Fibroblast of the conjunctiva (primary cell): ENCODE data around the gene SLC5A10.
"Not testable (repeated sequence)": the region's sequence is repeated elsewhere in the genome, so short reads cannot be mapped to it uniquely, and the experiment has no call there.

ENCODE experiments used
- DNase-seq: peaks from one replicate; pipeline ENCODE4 v3.0.0-alpha.2; 2010; ENCODE audit warnings: low read depth

SLC5A10 gene

GRCh38 chr17:19046782-19047375 is 94.9 kb downstream of the SLC5A10 start, which contains the start of gene GRAP:
Gene GRAP (minus strand): TSS chr17:19046957. CDS start chr17:19046926, 31 bp downstream.
- DNase-seq = not testable (repeated sequence)

DNA sequence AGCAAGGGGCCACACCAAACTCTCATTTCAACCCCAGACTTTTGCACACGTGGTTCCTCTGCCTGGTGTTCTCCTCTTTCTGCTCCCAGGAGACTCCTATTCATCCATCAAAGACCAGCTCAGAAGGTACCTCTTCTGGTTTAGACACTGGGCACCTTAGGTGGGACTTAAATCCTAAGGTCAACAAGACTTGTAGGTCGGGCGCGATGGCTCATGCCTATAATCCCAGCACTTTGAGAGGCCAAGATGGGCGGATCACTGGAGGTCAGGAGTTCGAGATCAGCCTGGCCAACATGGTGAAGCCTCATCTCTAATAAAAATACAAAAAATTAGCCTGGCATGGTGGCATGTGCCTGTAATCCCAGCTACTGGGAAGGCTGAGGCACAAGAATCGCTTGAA is 95.5 kb downstream of the SLC5A10 start:
- not testable (repeated sequence) for DNase-seq

- DNase-seq = not testable (repeated sequence)
Measured at GRCh38 chr17:19048826-19049225, 96.9 kb downstream of the SLC5A10 start.

- not testable (repeated sequence) for DNase-seq
Measured at GRCh38 chr17:19055447-19055846, 103.5 kb downstream of the SLC5A10 start.

DNA sequence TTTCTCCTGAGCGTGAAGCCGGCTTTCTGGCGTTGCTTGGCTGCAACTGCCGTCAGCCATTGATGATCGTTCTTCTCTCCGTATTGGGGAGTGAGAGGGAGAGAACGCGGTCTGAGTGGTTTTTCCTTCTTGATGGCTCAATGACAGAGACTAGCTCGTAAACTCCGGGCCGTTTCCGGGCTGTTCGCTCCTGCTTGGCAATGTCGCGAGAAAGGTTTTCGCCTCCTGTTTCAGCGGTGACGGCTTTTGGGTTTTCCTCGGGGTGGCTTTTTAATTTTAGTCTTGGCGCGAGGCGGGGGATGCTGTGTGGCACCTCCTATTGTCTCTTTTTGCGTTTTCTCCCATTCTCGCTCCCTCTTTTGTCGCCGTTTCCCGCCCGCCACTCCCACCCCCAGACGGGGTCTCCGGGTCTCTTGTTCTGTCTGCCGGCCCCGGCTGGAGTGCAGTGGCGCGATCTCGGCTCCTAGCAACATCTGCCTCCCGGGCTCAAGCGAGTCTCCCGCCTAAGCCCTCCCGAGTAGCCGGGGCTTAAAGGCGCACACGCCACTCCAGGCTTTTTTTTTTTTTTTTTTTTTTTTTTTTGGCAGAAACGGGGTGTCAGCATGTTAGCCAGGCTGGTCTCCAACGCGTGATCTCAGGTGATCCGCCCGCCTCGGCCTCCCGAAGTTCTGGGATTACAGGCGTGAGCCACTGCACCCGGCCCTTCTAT is 110.2 kb downstream of the SLC5A10 start:
- not testable (repeated sequence) for DNase-seq

DNA sequence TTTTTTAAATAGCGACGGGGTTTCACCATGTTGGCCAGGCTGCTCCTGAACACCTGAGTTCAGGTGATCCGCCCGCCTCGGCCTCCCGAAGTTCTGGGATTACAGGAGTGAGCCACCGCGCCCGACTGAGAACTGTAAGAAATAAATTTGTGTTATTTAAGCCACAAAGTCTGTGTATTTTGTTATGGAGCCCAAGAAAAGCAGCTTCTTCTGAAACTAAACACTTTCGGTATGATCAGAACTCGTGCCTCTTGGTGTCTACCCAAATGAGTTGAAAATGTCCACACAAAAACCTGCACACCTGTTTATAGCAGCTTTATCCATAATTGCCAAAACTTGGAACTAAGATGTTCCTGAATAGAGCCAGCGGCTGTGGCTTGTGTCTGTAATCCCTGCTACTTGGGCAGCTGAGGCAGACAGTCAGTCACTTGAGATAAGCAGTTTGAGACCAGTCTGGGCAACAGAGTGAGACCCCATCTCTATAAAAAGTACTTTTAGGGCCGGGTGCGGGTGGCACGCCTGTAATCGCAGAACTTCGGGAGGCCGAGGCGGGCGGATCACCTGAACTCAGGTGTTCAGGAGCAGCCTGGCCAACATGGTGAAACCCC is 110.9 kb downstream of the SLC5A10 start:
- not testable (repeated sequence) for DNase-seq

- DNase-seq = not testable (repeated sequence)
Measured at GRCh38 chr17:19063326-19063956, 111.5 kb downstream of the SLC5A10 start.

DNA sequence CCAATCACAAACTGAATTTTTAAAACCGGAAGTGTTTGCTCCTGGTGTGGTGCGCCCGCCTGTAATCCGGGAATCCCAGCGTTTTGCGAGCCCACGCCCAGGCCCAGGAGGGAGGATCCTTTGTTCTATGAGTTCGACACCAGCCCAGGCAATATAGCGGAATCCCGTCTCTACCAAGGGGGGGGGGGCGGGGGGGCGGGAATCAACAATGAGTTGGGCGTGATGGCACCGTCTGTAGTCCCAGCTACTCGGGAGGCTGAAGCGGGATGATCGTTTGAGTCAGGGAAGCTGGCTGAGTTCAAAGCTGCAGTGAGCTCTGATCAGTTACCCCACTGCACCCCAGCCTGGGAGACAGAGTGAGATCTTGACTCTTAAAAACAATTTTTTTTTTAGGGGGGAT is 112.4 kb downstream of the SLC5A10 start:
- DNase-seq = not testable (repeated sequence)

DNA sequence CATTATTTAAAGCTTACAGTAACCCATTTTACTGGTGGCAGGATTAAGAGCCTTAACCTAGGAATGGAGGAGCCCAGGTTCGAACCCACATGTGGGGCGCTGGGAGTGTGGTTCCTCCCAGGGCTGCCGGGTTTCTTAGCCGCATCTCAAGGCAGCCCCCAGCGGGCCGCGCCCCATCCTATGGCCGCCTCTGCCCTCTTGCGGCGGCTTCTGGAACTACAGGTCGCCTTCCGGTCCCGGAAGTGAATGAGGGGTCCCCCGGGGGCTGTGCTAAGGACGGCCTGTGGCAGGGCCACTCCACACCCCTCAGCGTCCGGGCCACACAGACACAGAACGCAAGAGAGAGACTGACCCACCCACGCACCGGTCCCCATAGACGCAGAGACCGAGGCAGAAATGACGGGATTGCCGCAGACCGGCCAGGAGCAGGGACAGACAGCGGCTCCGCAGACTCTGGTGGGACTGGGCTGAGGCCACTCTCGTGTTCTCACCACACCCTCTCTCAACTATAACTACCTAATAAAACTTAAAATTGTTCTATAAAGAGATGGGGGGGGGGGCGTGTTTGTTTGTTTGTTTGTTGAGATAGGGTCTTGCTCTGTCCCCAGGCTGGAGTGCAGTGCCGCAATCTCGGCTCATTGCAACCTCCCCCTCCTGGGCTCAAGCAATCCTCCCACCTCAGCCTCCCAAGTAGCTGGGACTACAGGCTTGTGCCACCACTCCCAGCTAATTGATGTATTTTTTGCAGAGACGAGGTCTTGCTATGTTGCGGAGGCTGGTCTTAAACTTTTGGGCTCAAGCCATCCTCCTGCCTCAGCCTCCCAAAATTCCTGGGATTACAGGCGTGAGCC is 118.6 kb downstream of the SLC5A10 start:
- not testable (repeated sequence) for DNase-seq
